ENCODE measurements around the gene SEMA5B. TPM values are rescaled to one million over a fixed set of nuclear protein-coding genes. Genes with fewer than 3 reads are reported as not detected.
A peak's percentile ranks its signal among the peaks of the same experiment; 100 is the strongest.

The SEMA5B gene
- total RNA-seq, 2 donors from 2014 or later: 0.09 to 2.9 TPM

GRCh38 chr3:122960652-122961051 is 66.9 kb downstream of the SEMA5B start:
- H3K4me3 ChIP-seq: no peak overlapping the region
- no peak for DNase-seq (ENCODE audit: low spot score)
- H3K36me3 ChIP-seq: no peaks in the 10 kb centered on the region
- no peak overlapping the region for H3K27ac ChIP-seq
- WGBS: 90% methylated on average over 4 of the region's 4 CpGs
- no peaks in the 10 kb centered on the region for H3K9me3 ChIP-seq
- peaks cover 9% of the 10 kb centered on the region for H3K4me1 ChIP-seq (replicated peaks)
- no peak for TF ChIP-seq POLR2AphosphoS5 (IDR thresholded peaks at IDR 0.05)
- TF ChIP-seq CTCF (IDR thresholded peaks at IDR 0.05): no peak
- intact Hi-C loops (cut with DNase I): no loop called here
- H3K27me3 ChIP-seq (replicated peaks; ENCODE audit: insufficient read depth): no peaks in the 10 kb centered on the region

- 58% methylated on average over 5 of the region's 5 CpGs for WGBS
- H3K27ac ChIP-seq: no peak overlapping the region
- H3K27me3 ChIP-seq (replicated peaks; ENCODE audit: insufficient read depth): no peaks in the 10 kb centered on the region
- H3K4me3 ChIP-seq: no peak overlapping the region
- no peaks in the 10 kb centered on the region for H3K36me3 ChIP-seq
- peaks cover 9% of the 10 kb centered on the region for H3K4me1 ChIP-seq (replicated peaks)
- no peaks in the 10 kb centered on the region for H3K9me3 ChIP-seq
- TF ChIP-seq CTCF (IDR thresholded peaks at IDR 0.05): no peak
- TF ChIP-seq POLR2A (IDR thresholded peaks at IDR 0.05): no peak
- TF ChIP-seq POLR2AphosphoS5 (IDR thresholded peaks at IDR 0.05): peak; percentile 77
- DNase-seq (ENCODE audit: low spot score): peak; percentile 26
- intact Hi-C loops (cut with DNase I): no loop called here
Measured at GRCh38 chr3:122959339-122959738, 68.2 kb downstream of the SEMA5B start.

GRCh38 chr3:122957707-122958689 is 69.6 kb downstream of the SEMA5B start:
- no peak overlapping the region for H3K4me3 ChIP-seq
- H3K27ac ChIP-seq: no peak overlapping the region
- H3K4me1 ChIP-seq (replicated peaks): peaks cover 9% of the 10 kb centered on the region
- 38% methylated on average over 7 of the region's 7 CpGs for WGBS
- no peaks in the 10 kb centered on the region for H3K36me3 ChIP-seq
- DNase-seq (ENCODE audit: low spot score): peak; percentile 14
- no peaks in the 10 kb centered on the region for H3K9me3 ChIP-seq
- intact Hi-C loops (cut with DNase I): no loop called here
- H3K27me3 ChIP-seq (replicated peaks; ENCODE audit: insufficient read depth): no peaks in the 10 kb centered on the region
- TF ChIP-seq POLR2A (IDR thresholded peaks at IDR 0.05) (no peak), POLR2AphosphoS5 (IDR thresholded peaks at IDR 0.05) (peak; percentile 40), CTCF (IDR thresholded peaks at IDR 0.05) (no peak)

- Histone ChIP-seq H3K9me3 (no peaks in the 10 kb centered on the region), H3K4me3 (no peak overlapping the region), H3K4me1 (replicated peaks) (peaks cover 9% of the 10 kb centered on the region), H3K27me3 (replicated peaks; ENCODE audit: insufficient read depth) (no peaks in the 10 kb centered on the region), H3K27ac (no peak overlapping the region), H3K36me3 (no peaks in the 10 kb centered on the region)
- no peak for TF ChIP-seq CTCF (IDR thresholded peaks at IDR 0.05)
- TF ChIP-seq POLR2AphosphoS5 (IDR thresholded peaks at IDR 0.05): no peak
- TF ChIP-seq POLR2A (IDR thresholded peaks at IDR 0.05): no peak
- 83% methylated on average over 15 of the region's 15 CpGs for WGBS
- no peak for DNase-seq (ENCODE audit: low spot score)
- intact Hi-C loops (cut with DNase I): no loop called here
Measured at GRCh38 chr3:122956693-122957455, 70.7 kb downstream of the SEMA5B start.
